RCC 7860 (cell line): ENCODE measurements around the gene TARP.

Experiments
- DNase-seq: peaks from one replicate; pipeline ENCODE4 v3.0.0-alpha.2; 2015; ENCODE audit warnings: low spot score
- FAIRE-seq: peaks from 2 replicates; lab custom pipeline; 2012; peaks lifted over from hg19 to GRCh38; lab: Jason Lieb, UNC

TARP gene

GRCh38 chr7:38273286-38273995 lies at the start of gene TARP:
TSS of gene TARP (minus strand) at chr7:38273636.
- FAIRE-seq (no peak), DNase-seq (no peak)

GRCh38 chr7:38323156-38323555 lies 49.7 kb upstream of the TARP start:
- no peak for DNase-seq
- no peak for FAIRE-seq

- DNase-seq: no peak
- no peak for FAIRE-seq
These were observed 49.0 kb upstream of the TARP start for GRCh38 chr7:38322461-38322860.

- DNase-seq: no peak
- no peak for FAIRE-seq
These were observed 48.5 kb upstream of the TARP start for GRCh38 chr7:38321967-38322366.

- FAIRE-seq: peak; percentile 25
- DNase-seq: no peak
These were observed 48.1 kb upstream of the TARP start for GRCh38 chr7:38321515-38321944.

- FAIRE-seq: no peak
- no peak for DNase-seq
These were observed 47.6 kb upstream of the TARP start for GRCh38 chr7:38321050-38321449.

- FAIRE-seq (no peak), DNase-seq (no peak)
These were observed 46.4 kb upstream of the TARP start for GRCh38 chr7:38319873-38320272.

- FAIRE-seq (no peak), DNase-seq (peak; percentile 55)
These were observed 45.5 kb upstream of the TARP start for GRCh38 chr7:38318803-38319416.

- no peak for DNase-seq
- FAIRE-seq: no peak
These were observed 44.8 kb upstream of the TARP start for GRCh38 chr7:38318241-38318640.

- no peak for DNase-seq
- no peak for FAIRE-seq
These were observed 44.1 kb upstream of the TARP start for GRCh38 chr7:38317515-38317914.

GRCh38 chr7:38316733-38317360 lies 43.4 kb upstream of the TARP start:
- no peak for FAIRE-seq
- no peak for DNase-seq

GRCh38 chr7:38315410-38315809 lies 42.0 kb upstream of the TARP start:
- DNase-seq (no peak), FAIRE-seq (no peak)

GRCh38 chr7:38312821-38313220 lies 39.4 kb upstream of the TARP start:
- no peak for FAIRE-seq
- no peak for DNase-seq

- no peak for FAIRE-seq
- DNase-seq: no peak
These were observed 38.0 kb upstream of the TARP start for GRCh38 chr7:38311329-38311937.

- DNase-seq: no peak
- no peak for FAIRE-seq
These were observed 37.2 kb upstream of the TARP start for GRCh38 chr7:38310591-38311101.

GRCh38 chr7:38309555-38309954 lies 36.1 kb upstream of the TARP start:
- no peak for DNase-seq
- no peak for FAIRE-seq

- DNase-seq: no peak
- no peak for FAIRE-seq
These were observed 34.7 kb upstream of the TARP start for GRCh38 chr7:38308140-38308539.

- FAIRE-seq (no peak), DNase-seq (no peak)
These were observed 34.2 kb upstream of the TARP start for GRCh38 chr7:38307640-38308039.

- DNase-seq (no peak), FAIRE-seq (no peak)
These were observed 33.5 kb upstream of the TARP start for GRCh38 chr7:38306914-38307313.

- DNase-seq: no peak
- no peak for FAIRE-seq
These were observed 32.7 kb upstream of the TARP start for GRCh38 chr7:38306171-38306570.

GRCh38 chr7:38303866-38304265 lies 30.4 kb upstream of the TARP start:
- FAIRE-seq (no peak), DNase-seq (no peak)

- DNase-seq (no peak), FAIRE-seq (no peak)
These were observed 26.7 kb upstream of the TARP start for GRCh38 chr7:38300175-38300574.
